ENCODE results near the gene DPH5. TPM values are rescaled to one million over a fixed set of nuclear protein-coding genes. Genes with fewer than 3 reads are reported as not detected.
"Not testable (repeated sequence)": the region's sequence is repeated elsewhere in the genome, so short reads cannot be mapped to it uniquely, and the experiment has no call there.

The DPH5 gene
- 10 to 100 TPM in 11 of 12 donors, not detected in 1; 34.7 to 68.3 (median 60.3) TPM for polyA plus RNA-seq (ENCODE audit: insufficient read length in 12 of 12)
- long read RNA-seq, donor 1, transcript DPH5-203 (8 exons, 1,316 nt) = major isoform, 5 of 8 reads
- long read RNA-seq, donor 1, partial matches to known transcripts = 0 of 8 reads
- long read RNA-seq, donor 1, other reads (novel, unspliced or antisense) = 0 of 8 reads
- long read RNA-seq, donor 2, transcript DPH5-203 (8 exons, 1,316 nt) = major isoform, 14 of 20 reads
- long read RNA-seq, donor 2, partial matches to known transcripts = 0 of 20 reads
- long read RNA-seq, donor 2, other reads (novel, unspliced or antisense) = 0 of 20 reads
- long read RNA-seq, donor 3, transcript DPH5-203 (8 exons, 1,316 nt) = major isoform, 8 of 16 reads
- long read RNA-seq, donor 3, partial matches to known transcripts = 6 of 16 reads
- long read RNA-seq, donor 3, other reads (novel, unspliced or antisense) = 0 of 16 reads
- long read RNA-seq, donor 4, partial matches to known transcripts = 6 of 12 reads
- long read RNA-seq, donor 4, other reads (novel, unspliced or antisense) = 0 of 12 reads
- long read RNA-seq, donor 5, transcript DPH5-203 (8 exons, 1,316 nt) = major isoform, 16 of 27 reads
- long read RNA-seq, donor 5, partial matches to known transcripts = 5 of 27 reads
- long read RNA-seq, donor 5, other reads (novel, unspliced or antisense) = 0 of 27 reads
- long read RNA-seq, donor 6, transcript DPH5-203 (8 exons, 1,316 nt) = major isoform, 11 of 26 reads
- long read RNA-seq, donor 6, partial matches to known transcripts = 7 of 26 reads
- long read RNA-seq, donor 6, other reads (novel, unspliced or antisense) = 0 of 26 reads
- long read RNA-seq, donor 7, partial matches to known transcripts = 0 of 3 reads
- long read RNA-seq, donor 7, other reads (novel, unspliced or antisense) = 0 of 3 reads
- long read RNA-seq, donor 8, transcript DPH5-203 (8 exons, 1,316 nt) = major isoform, 21 of 26 reads
- long read RNA-seq, donor 8, partial matches to known transcripts = 0 of 26 reads
- long read RNA-seq, donor 8, other reads (novel, unspliced or antisense) = 0 of 26 reads
- long read RNA-seq, donor 9, transcript DPH5-203 (8 exons, 1,316 nt) = major isoform, 11 of 12 reads
- long read RNA-seq, donor 9, partial matches to known transcripts = 0 of 12 reads
- long read RNA-seq, donor 9, other reads (novel, unspliced or antisense) = 0 of 12 reads
- long read RNA-seq, donor 10, transcript DPH5-203 (8 exons, 1,316 nt) = major isoform, 10 of 14 reads
- long read RNA-seq, donor 10, partial matches to known transcripts = 0 of 14 reads
- long read RNA-seq, donor 10, other reads (novel, unspliced or antisense) = 0 of 14 reads
- long read RNA-seq, donor 11, transcript DPH5-207 (4 exons, 524 nt) = minor isoform, 5 of 31 reads
- long read RNA-seq, donor 11, transcript DPH5-203 (8 exons, 1,316 nt) = major isoform, 15 of 31 reads
- long read RNA-seq, donor 11, partial matches to known transcripts = 7 of 31 reads
- long read RNA-seq, donor 11, other reads (novel, unspliced or antisense) = 0 of 31 reads

- peak; percentile 91 for DNase-seq
Observed at GRCh38 chr1:101025657-101026429, at the start of gene DPH5. DPH5 (minus strand) TSS chr1:101025784; CDS start chr1:101025443, 341 bp downstream.

GRCh38 chr1:101073836-101074235 lies 48.3 kb upstream of the DPH5 start:
- DNase-seq = no peak

- DNase-seq = no peak
Observed at GRCh38 chr1:101071470-101071891, 45.9 kb upstream of the DPH5 start.

- DNase-seq = no peak
Observed at GRCh38 chr1:101069158-101069557, 43.6 kb upstream of the DPH5 start.

GRCh38 chr1:101066937-101067335 lies 41.4 kb upstream of the DPH5 start:
- not testable (repeated sequence) for DNase-seq

GRCh38 chr1:101066260-101066936 lies 40.8 kb upstream of the DPH5 start:
- no peak for DNase-seq

GRCh38 chr1:101065575-101065974 lies 40.0 kb upstream of the DPH5 start:
- no peak for DNase-seq

GRCh38 chr1:101064697-101065096 lies 39.1 kb upstream of the DPH5 start:
- no peak for DNase-seq

- DNase-seq = no peak
Observed at GRCh38 chr1:101060992-101061391, 35.4 kb upstream of the DPH5 start.

- no peak for DNase-seq
Observed at GRCh38 chr1:101059945-101060542, 34.5 kb upstream of the DPH5 start.

GRCh38 chr1:101055623-101056022 lies 30.0 kb upstream of the DPH5 start:
- no peak for DNase-seq

GRCh38 chr1:101051688-101052638 lies 26.4 kb upstream of the DPH5 start:
- no peak for DNase-seq

GRCh38 chr1:101050869-101051268 lies 25.3 kb upstream of the DPH5 start:
- no peak for DNase-seq

- no peak for DNase-seq
Observed at GRCh38 chr1:101044749-101045148, 19.2 kb upstream of the DPH5 start.

GRCh38 chr1:101044259-101044658 lies 18.7 kb upstream of the DPH5 start:
- DNase-seq = no peak

- DNase-seq = no peak
Observed at GRCh38 chr1:101043776-101044175, 18.2 kb upstream of the DPH5 start.

- no peak for DNase-seq
Observed at GRCh38 chr1:101041300-101041699, 15.7 kb upstream of the DPH5 start.

- no peak for DNase-seq
Observed at GRCh38 chr1:101040666-101041065, 15.1 kb upstream of the DPH5 start.
